SK-N-MC (cell line): Measurements from ENCODE around the gene CAND2.

Source experiments
- EZH2 ChIP-seq: fragments of 200-600 bp; sonication (generic); IDR thresholded peaks from one replicate; pipeline ENCODE4 v1.6.1; 2017; ENCODE audit warnings: antibody characterized with exemption
- FOXP2 ChIP-seq: optimal IDR thresholded peaks from 2 replicates; pipeline ENCODE3; 2011; ENCODE audit warnings: mild to moderate bottlenecking, moderate library complexity; ENCODE audit not compliant: insufficient read depth; ENCODE audit errors: extremely low read length, control extremely low read depth
- POLR2AphosphoS5 ChIP-seq: IDR thresholded peaks from 2 replicates; pipeline ENCODE4 v1.6.1; 2012; ENCODE audit warnings: mild to moderate bottlenecking, low read depth, low read length, borderline replicate concordance

DNA sequence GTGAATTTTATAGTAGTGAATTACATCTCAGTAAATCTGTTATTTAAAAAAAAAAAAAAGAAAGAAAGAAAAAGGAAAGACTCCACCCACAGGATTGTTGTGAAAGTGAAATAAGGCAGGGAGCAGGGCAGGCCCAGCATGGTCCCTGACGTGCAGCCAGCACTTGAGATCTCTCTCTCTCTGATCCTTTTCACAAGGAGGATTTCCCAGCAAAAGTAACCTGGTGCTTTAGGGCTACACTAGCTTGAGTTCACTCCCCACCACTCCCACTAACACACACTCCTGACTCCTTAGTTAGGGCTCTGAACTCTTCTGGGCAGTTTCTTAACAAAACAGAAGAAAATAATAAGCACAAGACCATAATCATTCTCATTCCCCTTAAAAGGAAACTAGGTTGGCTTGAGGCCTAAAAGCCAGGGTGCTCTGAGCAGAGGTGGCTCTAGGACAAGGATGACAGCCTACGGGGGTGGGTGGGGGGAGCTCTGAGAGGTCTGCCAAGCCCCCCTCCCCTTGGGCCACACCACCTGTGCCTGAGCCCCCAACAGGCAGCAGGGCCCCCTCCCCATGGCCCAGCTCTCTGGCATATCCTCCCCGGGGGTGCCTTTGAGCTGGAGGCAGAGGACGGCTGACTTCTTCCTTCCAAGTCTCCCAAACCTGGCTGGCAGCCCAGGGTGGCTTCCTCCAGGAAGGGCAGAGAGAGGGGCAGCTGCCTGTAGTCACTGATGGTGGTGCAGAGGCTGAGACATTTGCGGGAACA lies 38.3 kb upstream of the CAND2 start:
- TF ChIP-seq EZH2: no peak
- no peak for TF ChIP-seq POLR2AphosphoS5
- TF ChIP-seq FOXP2: no peak
